Dedifferentiated amniotic fluid mesenchymal stem cell (primary cell): ENCODE measurements around the gene OLFML2B.
"Not testable (repeated sequence)": the region's sequence is repeated elsewhere in the genome, so short reads cannot be mapped to it uniquely, and the experiment has no call there.

Experiments
- DNase-seq: peaks from one replicate; pipeline ENCODE4 v3.0.0-alpha.2; 2016; ENCODE audit errors: extremely low spot score

The OLFML2B gene

GRCh38 chr1:162023547-162024501 is at the start of gene OLFML2B:
Gene OLFML2B (minus strand): TSS chr1:162023869. CDS start chr1:162023430, 439 bp downstream.
- peak; percentile 87 for DNase-seq

GRCh38 chr1:162072740-162073139 is 49.1 kb upstream of the OLFML2B start:
- no peak for DNase-seq

GRCh38 chr1:162070825-162071224 is 47.2 kb upstream of the OLFML2B start:
- no peak for DNase-seq

GRCh38 chr1:162070094-162070748 is 46.6 kb upstream of the OLFML2B start:
- DNase-seq = no peak

- no peak for DNase-seq
Observed at GRCh38 chr1:162069334-162070093, 45.8 kb upstream of the OLFML2B start, which contains the start of gene NOS1AP. Gene NOS1AP (plus strand): TSS chr1:162069691. CDS start chr1:162070178, 487 bp downstream.

GRCh38 chr1:162068301-162068700 is 44.6 kb upstream of the OLFML2B start:
- no peak for DNase-seq

- no peak for DNase-seq
Observed at GRCh38 chr1:162067466-162067865, 43.8 kb upstream of the OLFML2B start.

GRCh38 chr1:162066836-162067235 is 43.2 kb upstream of the OLFML2B start:
- DNase-seq = not testable (repeated sequence)

- no peak for DNase-seq
Observed at GRCh38 chr1:162065016-162065415, 41.3 kb upstream of the OLFML2B start.

- peak; percentile 19 for DNase-seq
Observed at GRCh38 chr1:162062542-162063015, 38.9 kb upstream of the OLFML2B start.

- DNase-seq = no peak
Observed at GRCh38 chr1:162060314-162060713, 36.6 kb upstream of the OLFML2B start.

GRCh38 chr1:162059721-162060120 is 36.1 kb upstream of the OLFML2B start:
- DNase-seq = no peak

- DNase-seq = no peak
Observed at GRCh38 chr1:162056579-162056978, 32.9 kb upstream of the OLFML2B start.

- DNase-seq = peak; percentile 69
Observed at GRCh38 chr1:162056043-162056442, 32.4 kb upstream of the OLFML2B start.

GRCh38 chr1:162055062-162055461 is 31.4 kb upstream of the OLFML2B start:
- DNase-seq = no peak

- not testable (repeated sequence) for DNase-seq
Observed at GRCh38 chr1:162053949-162054348, 30.3 kb upstream of the OLFML2B start.

GRCh38 chr1:162046921-162047320 is 23.3 kb upstream of the OLFML2B start:
- no peak for DNase-seq

GRCh38 chr1:162042361-162042760 is 18.7 kb upstream of the OLFML2B start:
- no peak for DNase-seq

GRCh38 chr1:162040657-162041056 is 17.0 kb upstream of the OLFML2B start:
- peak; percentile 58 for DNase-seq

GRCh38 chr1:162040001-162040400 is 16.3 kb upstream of the OLFML2B start:
- DNase-seq = no peak

- no peak for DNase-seq
Observed at GRCh38 chr1:162038624-162039023, 15.0 kb upstream of the OLFML2B start.

GRCh38 chr1:162036163-162036562 is 12.5 kb upstream of the OLFML2B start:
- no peak for DNase-seq
